ENCODE data around the gene TMEM184A. TPM values are rescaled to one million over a fixed set of nuclear protein-coding genes. Genes with fewer than 3 reads are reported as not detected.
A peak's percentile ranks its signal among the peaks of the same experiment; 100 is the strongest.

Gene TMEM184A
- total RNA-seq, 4 donors from 2014 or later: 0.66 to 2.5 TPM; not detected in 2

GRCh38 chr7:1542329-1542728 lies 13.7 kb downstream of the TMEM184A start:
- Histone ChIP-seq H3K9me3 (no peaks in the 10 kb centered on the region), H3K36me3 (peaks cover 0 to 70% (median 0%) of the 10 kb centered on the region in 3 donors), H3K4me1 (peaks cover 0 to 19% (median 11%) of the 10 kb centered on the region in 4 donors), H3K4me3 (no peak overlapping the region), H3K27me3 (no peaks in the 10 kb centered on the region), H3K27ac (no peak overlapping the region)
- WGBS, 2 donors: 85 to 93% methylated on average over 21 of the region's 21 CpGs
- no peak for DNase-seq (ENCODE audit: low spot score in 2 of 2)
- no peak for TF ChIP-seq EP300 (IDR thresholded peaks at IDR 0.05)
- no peak for TF ChIP-seq CTCF (IDR thresholded peaks at IDR 0.05)
- no peak for TF ChIP-seq POLR2A (IDR thresholded peaks at IDR 0.05)

- H3K9me3 ChIP-seq: no peaks in the 10 kb centered on the region
- H3K4me3 ChIP-seq: no peak overlapping the region
- peaks cover 0 to 24% (median 15%) of the 10 kb centered on the region in 4 donors for H3K4me1 ChIP-seq
- no peak for DNase-seq (ENCODE audit: low spot score in 2 of 2)
- TF ChIP-seq POLR2A (IDR thresholded peaks at IDR 0.05) (no peak), EP300 (IDR thresholded peaks at IDR 0.05) (no peak), CTCF (IDR thresholded peaks at IDR 0.05) (no peak)
- WGBS, 2 donors: 86 to 87% methylated on average over 23 to 31 of the region's 33 CpGs
- no peaks in the 10 kb centered on the region for H3K27me3 ChIP-seq
- peaks cover 0 to 70% (median 0%) of the 10 kb centered on the region in 3 donors for H3K36me3 ChIP-seq
- H3K27ac ChIP-seq: no peak overlapping the region
These were observed 14.4 kb downstream of the TMEM184A start for GRCh38 chr7:1541431-1542162.

- peak in 1 of 2 donors; percentile 10 for TF ChIP-seq EP300 (IDR thresholded peaks at IDR 0.05)
- TF ChIP-seq POLR2A (IDR thresholded peaks at IDR 0.05): no peak
- TF ChIP-seq CTCF (IDR thresholded peaks at IDR 0.05): no peak
- Histone ChIP-seq H3K27ac (peak overlapping the region in 1 of 4 donors; percentile 17), H3K4me3 (no peak overlapping the region), H3K36me3 (peaks cover 0 to 70% (median 0%) of the 10 kb centered on the region in 3 donors), H3K4me1 (peaks cover 0 to 32% (median 23%) of the 10 kb centered on the region in 4 donors), H3K27me3 (no peaks in the 10 kb centered on the region), H3K9me3 (no peaks in the 10 kb centered on the region)
- 81 to 86% methylated on average over 19 to 25 of the region's 31 CpGs for WGBS, 2 donors
- DNase-seq (ENCODE audit: low spot score in 2 of 2): no peak
These were observed 15.2 kb downstream of the TMEM184A start for GRCh38 chr7:1540776-1541271.

- DNase-seq (ENCODE audit: low spot score in 2 of 2): no peak
- TF ChIP-seq CTCF (IDR thresholded peaks at IDR 0.05): no peak
- TF ChIP-seq POLR2A (IDR thresholded peaks at IDR 0.05): no peak
- no peak for TF ChIP-seq EP300 (IDR thresholded peaks at IDR 0.05)
- Histone ChIP-seq H3K36me3 (peaks cover 0 to 67% (median 0%) of the 10 kb centered on the region in 3 donors), H3K27ac (peak overlapping the region in 1 of 4 donors; percentile 100), H3K4me3 (no peak overlapping the region), H3K9me3 (no peaks in the 10 kb centered on the region), H3K27me3 (no peaks in the 10 kb centered on the region), H3K4me1 (peaks cover 0 to 39% (median 26%) of the 10 kb centered on the region in 4 donors)
- 91 to 95% methylated on average over 44 to 45 of the region's 73 CpGs for WGBS, 2 donors
These were observed 15.9 kb downstream of the TMEM184A start for GRCh38 chr7:1539882-1540775.
